GM23338 (cell line): ENCODE measurements around the gene FOXN1. TPM values are rescaled to one million over a fixed set of nuclear protein-coding genes. Genes with fewer than 3 reads are reported as not detected.

Experiments
- ATAC-seq: fragments of 200-7000 bp; cut with Tn5 transposase; 3 replicates; pipeline ENCODE4 v1.9.1; 2020
- DNase-seq: peaks from one replicate; pipeline ENCODE4 v3.0.0-alpha.2; 2015; ENCODE audit warnings: low spot score
- H2AFZ ChIP-seq: fragments of 200-600 bp; sonication (generic); 2 replicates; pipeline ENCODE4 v1.8.0; 2016; ENCODE audit warnings: antibody characterized with exemption, mild to moderate bottlenecking, moderate library complexity
- H3F3A ChIP-seq: fragments of 200-600 bp; sonication (generic); replicated peaks from 2 replicates; pipeline ENCODE4 v1.8.0; 2017; ENCODE audit warnings: antibody characterized with exemption, mixed run types, low read depth
- H3K27ac ChIP-seq: fragments of 200-600 bp; sonication (generic); 2 replicates; pipeline ENCODE4 v1.6.1; 2016; ENCODE audit warnings: low read depth
- H3K27me3 ChIP-seq: fragments of 200-600 bp; sonication (generic); 2 replicates; pipeline ENCODE4 v1.8.0; 2016; ENCODE audit warnings: mild to moderate bottlenecking, mixed run types, moderate library complexity; ENCODE audit not compliant: insufficient read depth
- H3K36me3 ChIP-seq: fragments of 200-600 bp; sonication (generic); 2 replicates; pipeline ENCODE4 v1.8.0; 2016; ENCODE audit warnings: mild to moderate bottlenecking; ENCODE audit not compliant: insufficient read depth
- H3K4me1 ChIP-seq: fragments of 200-600 bp; sonication (generic); 2 replicates; pipeline ENCODE4 v1.8.0; 2016; ENCODE audit warnings: mild to moderate bottlenecking, moderate library complexity; ENCODE audit not compliant: insufficient read depth
- H3K4me2 ChIP-seq: fragments of 200-600 bp; sonication (generic); 2 replicates; pipeline ENCODE4 v1.7.1; 2017; ENCODE audit warnings: mixed run types
- H3K4me3 ChIP-seq: fragments of 200-600 bp; sonication (generic); 2 replicates; pipeline ENCODE4 v1.6.1; 2016; ENCODE audit warnings: mixed run types
- H3K79me2 ChIP-seq: fragments of 200-600 bp; sonication (generic); replicated peaks from 2 replicates; pipeline ENCODE4 v1.8.0; 2017; ENCODE audit warnings: mild to moderate bottlenecking; ENCODE audit not compliant: insufficient read depth
- H3K9me2 ChIP-seq: fragments of 200-600 bp; sonication (generic); 2 replicates; pipeline ENCODE4 v1.8.0; 2017; ENCODE audit not compliant: insufficient read depth
- H4K20me1 ChIP-seq: fragments of 200-600 bp; sonication (generic); replicated peaks from 2 replicates; pipeline ENCODE4 v1.8.0; 2017; ENCODE audit warnings: mild to moderate bottlenecking; ENCODE audit not compliant: insufficient read depth
- H3K27ac Mint-ChIP-seq: 2 replicates; pipeline ENCODE4 v1.8.0; 2020; ENCODE audit warnings: inconsistent platforms, mild to moderate bottlenecking, moderate library complexity, mixed read lengths
- H3K27me3 Mint-ChIP-seq: 3 replicates; pipeline ENCODE4 v1.8.0; 2022; ENCODE audit warnings: low read depth, mild to moderate bottlenecking, moderate library complexity, mixed read lengths, inconsistent platforms; ENCODE audit not compliant: insufficient read depth, poor library complexity
- H3K36me3 Mint-ChIP-seq: 3 replicates; pipeline ENCODE4 v1.8.0; 2021; ENCODE audit warnings: low read depth, mild to moderate bottlenecking, inconsistent platforms, moderate library complexity, mixed read lengths
- H3K4me1 Mint-ChIP-seq: 3 replicates; pipeline ENCODE4 v1.8.0; 2020; ENCODE audit warnings: mild to moderate bottlenecking, inconsistent platforms, mixed read lengths
- H3K4me3 Mint-ChIP-seq: 3 replicates; pipeline ENCODE4 v1.8.0; 2021; ENCODE audit warnings: moderate library complexity, mild to moderate bottlenecking, inconsistent platforms, mixed read lengths
- H3K9me3 Mint-ChIP-seq: 3 replicates; pipeline ENCODE4 v1.8.0; 2020; ENCODE audit warnings: moderate library complexity, mild to moderate bottlenecking, inconsistent platforms, mixed read lengths
- CTCF ChIP-seq, 2 experiments: fragments of 200-600 bp in 1 of 2; sonication (generic) in 1 of 2; conservative IDR thresholded peaks; 2 replicates each; pipeline versions ENCODE4 v1.5.1 to v1.6.1; 2016 to 2017; ENCODE audit warnings: antibody characterized with exemption in 2 of 2, low read depth in 2 of 2, mild to moderate bottlenecking in 2 of 2, moderate library complexity in 1 of 2
- EZH2 ChIP-seq: fragments of 200-600 bp; sonication (generic); IDR thresholded peaks from one replicate; pipeline ENCODE4 v1.8.0; 2017; ENCODE audit warnings: antibody characterized with exemption, mild to moderate bottlenecking, low read depth; ENCODE audit not compliant: unreplicated experiment
- EZH2phosphoT487 ChIP-seq: fragments of 200-600 bp; sonication (generic); IDR thresholded peaks from one replicate; pipeline ENCODE4 v1.8.1; 2018; ENCODE audit warnings: antibody characterized with exemption; ENCODE audit not compliant: unreplicated experiment
- JUNB ChIP-seq: IDR thresholded peaks from one replicate; pipeline ENCODE4 v1.6.1; 2016; ENCODE audit warnings: antibody characterized with exemption; ENCODE audit not compliant: unreplicated experiment
- POLR2AphosphoS5 ChIP-seq: IDR thresholded peaks from 2 replicates; pipeline ENCODE4 v1.6.1; 2016; ENCODE audit warnings: antibody characterized with exemption, low read depth
- REST ChIP-seq: IDR thresholded peaks from one replicate; pipeline ENCODE4 v1.6.1; 2018; ENCODE audit warnings: antibody characterized with exemption; ENCODE audit not compliant: unreplicated experiment
- STAT1 ChIP-seq: IDR thresholded peaks from one replicate; pipeline ENCODE4 v1.6.1; 2016; ENCODE audit warnings: antibody characterized with exemption; ENCODE audit not compliant: unreplicated experiment
- ZNF331 ChIP-seq: fragments of 250-450 bp; sonication (Bioruptor Pico); IDR thresholded peaks from 2 replicates; pipeline ENCODE4 v1.5.0; 2020; ENCODE audit warnings: low read depth, mild to moderate bottlenecking, moderate library complexity
- ZNF462 ChIP-seq: fragments of 250-450 bp; sonication (Bioruptor Pico); IDR thresholded peaks from 2 replicates; pipeline ENCODE4 v1.5.0; 2020; ENCODE audit warnings: mild to moderate bottlenecking, moderate library complexity
- polyA plus RNA-seq: library from polyadenylated mRNA; unstranded; fragments of >200 nt; fragmentation: Nextera tagmentation; extraction: Ambion mirVana; gene quantifications from 2 replicates; pipeline ENCODE4 v1.2.1, GENCODE V29; 2016
- total RNA-seq: library from RNA; depleted of rRNA; stranded (reverse); fragments of >200 nt; shearing (Covaris generic); gene quantifications from 2 replicates; pipeline ENCODE4 v1.2.3, GENCODE V29; 2014

Gene FOXN1
- total and polyA plus RNA-seq, 2 experiments from 2014 or later, result not detected

GRCh38 chr17:28480278-28480677, 25.9 kb upstream of the FOXN1 start:
- H3F3A ChIP-seq, result 0 out of 2 replicates have a peak, but pooled peaks cover 2% of the 10 kb centered on the region
- Mint-ChIP-seq H3K36me3 (no peaks in the 10 kb centered on the region), H3K27me3 (peaks cover 9% of the 10 kb centered on the region), H3K9me3 (no peaks in the 10 kb centered on the region; the same call in 2 of the 3 replicates), H3K27ac (no peak overlapping the region), H3K4me3 (no peak overlapping the region), H3K4me1 (peaks cover 20% of the 10 kb centered on the region)
- no peaks in the 10 kb centered on the region for H3K36me3 ChIP-seq
- no peaks in the 10 kb centered on the region for H3K27me3 ChIP-seq
- H3K4me1 ChIP-seq, result 0 out of 2 replicates have a peak, but pooled peaks cover 10% of the 10 kb centered on the region
- H3K79me2 ChIP-seq, result no peaks in the 10 kb centered on the region
- H3K9me2 ChIP-seq, result no peaks in the 10 kb centered on the region
- ATAC-seq (no peak), DNase-seq (no peak)
- no peak for TF ChIP-seq ZNF462 (CRISPR knock-in tag)
- no peak for TF ChIP-seq STAT1
- no peak for TF ChIP-seq POLR2AphosphoS5
- no peak for TF ChIP-seq JUNB
- TF ChIP-seq ZNF331 (CRISPR knock-in tag), result no peak
- TF ChIP-seq REST, result no peak
- TF ChIP-seq CTCF (conservative IDR thresholded peaks at IDR 0.05; ENCODE audit: low read depth in 2 of 2), result no peak
- TF ChIP-seq EZH2phosphoT487, result no peak
- TF ChIP-seq EZH2, result no peak
- no peak overlapping the region for H3K27ac ChIP-seq
- H2AFZ ChIP-seq, result no peak overlapping the region
- no peak overlapping the region for H3K4me3 ChIP-seq
- H3K4me2 ChIP-seq, result no peak overlapping the region
- H4K20me1 ChIP-seq, result no peaks in the 10 kb centered on the region
